K562 (cell line): ENCODE results near the gene TENM4. TPM values are rescaled to one million over a fixed set of nuclear protein-coding genes. Genes with fewer than 3 reads are reported as not detected.

Source experiments
- ATAC-seq: fragments of 200-7000 bp; cut with Tn5 transposase; 3 replicates; pipeline ENCODE4 v1.9.1; 2020; ENCODE audit warnings: moderate library complexity
- BruUV-seq: library from RNA; stranded (reverse); fragments of 400-500 nt; replicated peaks from 2 replicates; lab custom pipeline; 2021; lab: Mats Ljungman, UMichigan
- CTCF ChIA-PET: fragments of 300-600 bp; formaldehyde crosslinking; extraction: SDS; loops from one replicate; lab custom pipeline; 2021; ENCODE audit warnings: low intra/inter-chr PET ratio; lab: Yijun Ruan, JAX
- POLR2A ChIA-PET: fragments of 300-600, 350-650 bp; sonication (Branson Sonifier 250); formaldehyde crosslinking; extraction: SDS; loops from one replicate; lab custom pipeline; 2021; ENCODE audit warnings: antibody characterized with exemption, inconsistent platforms; lab: Yijun Ruan, JAX
- DNase-seq, 4 experiments: peaks; one replicate each; pipeline versions ENCODE4 v3.0.0 to v3.0.0-alpha.2; 2011 to 2018; ENCODE audit warnings: low spot score in 3 of 4, mixed read lengths in 3 of 4; ENCODE audit errors: extremely low read depth in 1 of 4
- FAIRE-seq: peaks from 2 replicates; lab custom pipeline; 2011; peaks lifted over from hg19 to GRCh38; lab: Jason Lieb, UNC
- H2AFZ ChIP-seq: 2 replicates; pipeline ENCODE4 v1.6.0; 2011; ENCODE audit warnings: low read depth, low read length, control low read depth, inconsistent platforms
- H3K27ac ChIP-seq: fragments of 200-600 bp; 3 replicates; pipeline ENCODE4 v1.8.0; 2011; ENCODE audit warnings: low read depth, mild to moderate bottlenecking, control low read depth, inconsistent platforms, low read length, moderate library complexity, mixed read lengths; ENCODE audit errors: extremely low read depth
- H3K27me3 ChIP-seq, 2 experiments: fragments of 300-600 bp in 1 of 2; 2 replicates in 1 of 2; 3 replicates in 1 of 2; pipeline versions ENCODE4 v1.6.0 to v1.8.0; 2011; ENCODE audit warnings: inconsistent platforms in 2 of 2, low read length in 2 of 2, mild to moderate bottlenecking in 1 of 2, mixed read lengths in 1 of 2, moderate library complexity in 1 of 2; ENCODE audit not compliant: control insufficient read depth in 2 of 2, insufficient read depth in 2 of 2
- H3K36me3 ChIP-seq: fragments of 300-600 bp; 3 replicates; pipeline ENCODE4 v1.8.0; 2011; ENCODE audit warnings: mild to moderate bottlenecking, low read length, inconsistent platforms; ENCODE audit not compliant: control insufficient read depth, insufficient read depth
- H3K4me1 ChIP-seq, 2 experiments: fragments of 200-600 bp in 1 of 2; replicated peaks in 1 of 2; 2 replicates in 1 of 2; 3 replicates in 1 of 2; pipeline versions ENCODE4 v1.5.1 to v1.8.0; 2011; ENCODE audit warnings: inconsistent platforms in 2 of 2, low read length in 2 of 2, mild to moderate bottlenecking in 1 of 2, mixed read lengths in 1 of 2, moderate library complexity in 1 of 2; ENCODE audit not compliant: control insufficient read depth in 2 of 2, insufficient read depth in 2 of 2
- H3K4me2 ChIP-seq: 2 replicates; pipeline ENCODE4 v1.6.1; 2011; ENCODE audit warnings: low read length, control low read depth, inconsistent platforms, mixed read lengths; ENCODE audit not compliant: insufficient read depth
- H3K4me3 ChIP-seq: fragments of 200-600 bp; sonication (generic), shearing (Covaris generic); 2 replicates; pipeline ENCODE4 v1.5.1; 2016; ENCODE audit warnings: control low read depth, inconsistent platforms
- H3K79me2 ChIP-seq: fragments of 200-600 bp; 3 replicates; pipeline ENCODE4 v1.8.0; 2011; ENCODE audit warnings: low read length, inconsistent platforms; ENCODE audit not compliant: control insufficient read depth, insufficient read depth
- H3K9ac ChIP-seq, 2 experiments: 2 replicates each; pipeline versions ENCODE4 v1.6.0 to v1.6.1; 2011; ENCODE audit warnings: low read depth in 2 of 2, low read length in 2 of 2, control low read depth in 1 of 2, inconsistent platforms in 1 of 2, mild to moderate bottlenecking in 1 of 2, mixed read lengths in 1 of 2; ENCODE audit not compliant: insufficient read depth in 1 of 2
- H3K9me1 ChIP-seq: one replicate; pipeline ENCODE4 v1.6.0; 2011; ENCODE audit warnings: inconsistent platforms, mild to moderate bottlenecking, low read length, moderate library complexity; ENCODE audit not compliant: control insufficient read depth, insufficient read depth
- H3K9me3 ChIP-seq: replicated peaks from 2 replicates; pipeline ENCODE4 v1.5.1; 2011; ENCODE audit warnings: low read depth, low read length, inconsistent platforms; ENCODE audit not compliant: control insufficient read depth, insufficient read depth
- H4K20me1 ChIP-seq: replicated peaks from 2 replicates; pipeline ENCODE4 v1.6.1; 2011; ENCODE audit warnings: low read length, inconsistent platforms, mixed read lengths; ENCODE audit not compliant: control insufficient read depth, insufficient read depth
- ARNT ChIP-seq, 2 experiments: fragments of 450-650 bp; IDR thresholded peaks; 2 replicates each; pipeline ENCODE4 v1.6.1; 2016; ENCODE audit warnings: mild to moderate bottlenecking in 1 of 2
- HMG20A ChIP-seq: fragments of 450-650 bp; formaldehyde crosslinking; conservative IDR thresholded peaks from 2 replicates; pipeline ENCODE4 v1.4.0; 2020; ENCODE audit warnings: mild to moderate bottlenecking, mixed read lengths
- MIER1 ChIP-seq: fragments of 450-650 bp; IDR thresholded peaks from 2 replicates; pipeline ENCODE4 v1.6.1; 2016; ENCODE audit warnings: antibody characterized with exemption, mild to moderate bottlenecking, low read depth
- TFAM ChIP-seq: fragments of 250-450 bp; sonication (Bioruptor Pico); conservative IDR thresholded peaks from 2 replicates; pipeline ENCODE4 v1.5.0; 2021; ENCODE audit warnings: mild to moderate bottlenecking, moderate library complexity
- in situ Hi-C: fragments of 300-500 bp; cut with MboI; formaldehyde crosslinking; loops from 4 replicates; pipeline ENCODE4 v1.15.0; 2018; ENCODE audit warnings: inconsistent platforms, mixed read lengths
- intact Hi-C: fragments of 100-400 bp; cut with micrococcal nuclease; formaldehyde crosslinking; loops from 2 replicates; pipeline ENCODE4 v1.14.2; 2022
- polyA plus RNA-seq, 8 experiments: library from polyadenylated mRNA; depleted of rRNA in 4 of 8; stranded (reverse) in 5 of 8; unstranded in 3 of 8; fragments of >200 nt; fragmentation: Nextera tagmentation in 2 of 8; fragmentation: Illumina TruSeq in 1 of 8; extraction: Ambion mirVana in 2 of 8; extraction: Trizol in 1 of 8; gene quantifications; 2 replicates each; pipeline versions ENCODE4 v1.2.1 to v1.2.3, GENCODE V29; 2011 to 2014; ENCODE audit warnings: inconsistent platforms in 1 of 8, missing spikeins in 1 of 8
- total RNA-seq, 7 experiments: library from RNA; depleted of rRNA in 6 of 7; stranded (reverse); fragments of >200 nt in 6 of 7; fragmentation: Illumina TruSeq in 2 of 7; extraction: Trizol in 2 of 7; gene quantifications; 2 replicates each; pipeline versions ENCODE4 v1.2.1 to v1.2.3, GENCODE V29; 2011 to 2021; ENCODE audit warnings: low replicate concordance in 1 of 7
- TF ChIP-seq, protein P1 (sequence below): fragments of 450-650 bp; formaldehyde crosslinking; IDR thresholded peaks from 2 replicates; pipeline ENCODE4 v1.4.0; 2020; ENCODE audit warnings: mild to moderate bottlenecking, moderate library complexity

Gene TENM4
- total and polyA plus RNA-seq, 9 of the 15 experiments (the other 6 are each of a cell fraction or from before 2014, with no cell fraction given), result 0.16 TPM; not detected in 8

GRCh38 chr11:78790784-78791183 is 650.0 kb downstream of the TENM4 start:
- Histone ChIP-seq H2AFZ (no peak overlapping the region), H3K79me2 (no peaks in the 10 kb centered on the region), H3K9me3 (no peaks in the 10 kb centered on the region), H3K27ac (no peak overlapping the region), H3K27me3 (peaks cover 0 to 25% of the 10 kb centered on the region in 2 experiments; a peak in 2 of 5 replicates), H3K4me3 (no peak overlapping the region), H3K9me1 (no peaks in the 10 kb centered on the region), H3K9ac (no peak overlapping the region), H4K20me1 (no peaks in the 10 kb centered on the region)
- in situ Hi-C loops, result no loop called here
- POLR2A ChIA-PET, result no interaction called here
- no TSS peak for BruUV-seq
- CTCF ChIA-PET, result no interaction called here
- no peak for FAIRE-seq
- TF ChIP-seq, protein P1, sequence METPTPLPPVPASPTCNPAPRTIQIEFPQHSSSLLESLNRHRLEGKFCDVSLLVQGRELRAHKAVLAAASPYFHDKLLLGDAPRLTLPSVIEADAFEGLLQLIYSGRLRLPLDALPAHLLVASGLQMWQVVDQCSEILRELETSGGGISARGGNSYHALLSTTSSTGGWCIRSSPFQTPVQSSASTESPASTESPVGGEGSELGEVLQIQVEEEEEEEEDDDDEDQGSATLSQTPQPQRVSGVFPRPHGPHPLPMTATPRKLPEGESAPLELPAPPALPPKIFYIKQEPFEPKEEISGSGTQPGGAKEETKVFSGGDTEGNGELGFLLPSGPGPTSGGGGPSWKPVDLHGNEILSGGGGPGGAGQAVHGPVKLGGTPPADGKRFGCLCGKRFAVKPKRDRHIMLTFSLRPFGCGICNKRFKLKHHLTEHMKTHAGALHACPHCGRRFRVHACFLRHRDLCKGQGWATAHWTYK (CRISPR knock-in tag), result no peak
- TF ChIP-seq MIER1 (no peak), ARNT (IDR thresholded peaks at IDR 0.05) (no peak), HMG20A (CRISPR knock-in tag) (no peak), TFAM (CRISPR knock-in tag) (no peak)
- TF ChIP-seq, all 486 proteins: peak for 0
- DNase-seq, result no peak
- intact Hi-C loops, result loop anchor here (10.0 kb wide), 2 partner anchors 146 to 174 kb away; no protein-coding TSS in a partner anchor
- 0 out of 5 replicates have a peak, but pooled peaks cover 0 to 3% of the 10 kb centered on the region in 2 experiments for H3K4me1 ChIP-seq
- H3K36me3 ChIP-seq, result no peaks in the 10 kb centered on the region
- ATAC-seq, result no peak
- H3K4me2 ChIP-seq, result no peak overlapping the region
